Activated CD4-positive, alpha-beta T cell treated with anti-CD3 and anti-CD28 coated beads, Interleukin-2, amount 10 ng/mL, durations not matched to agents 24 days and 14 days (primary cell): ENCODE measurements around the gene ALX4. TPM values are rescaled to one million over a fixed set of nuclear protein-coding genes. Genes with fewer than 3 reads are reported as not detected.
A peak's percentile ranks its signal among the peaks of the same experiment; 100 is the strongest.

Source experiments
- DNase-seq: peaks from one replicate; pipeline ENCODE4 v3.0.0; 2022
- H3K27ac Mint-ChIP-seq: one replicate; pipeline ENCODE4 v1.8.0; 2022; ENCODE audit warnings: mild to moderate bottlenecking, mixed read lengths
- H3K27me3 Mint-ChIP-seq: one replicate; pipeline ENCODE4 v1.8.0; 2022; ENCODE audit warnings: mixed read lengths
- H3K36me3 Mint-ChIP-seq: one replicate; pipeline ENCODE4 v1.8.0; 2022; ENCODE audit warnings: low read depth, mild to moderate bottlenecking, mixed read lengths
- H3K4me1 Mint-ChIP-seq: one replicate; pipeline ENCODE4 v1.8.0; 2021; ENCODE audit warnings: mixed read lengths
- H3K4me3 Mint-ChIP-seq: one replicate; pipeline ENCODE4 v1.8.0; 2022; ENCODE audit warnings: mild to moderate bottlenecking, moderate library complexity, mixed read lengths
- H3K9me3 Mint-ChIP-seq: one replicate; pipeline ENCODE4 v1.8.0; 2021; ENCODE audit warnings: mixed read lengths
- intact Hi-C: fragments of 100-400 bp; cut with micrococcal nuclease; formaldehyde crosslinking; loops from one replicate; pipeline ENCODE4 v1.15.1; 2023
- total RNA-seq: library from RNA; stranded (reverse); gene quantifications from 2 replicates; pipeline ENCODE4 v1.2.3, GENCODE V29; 2022

The ALX4 gene
- total RNA-seq, 1 donor from 2014 or later: not detected

GRCh38 chr11:44306052-44306917 is 3.7 kb downstream of the ALX4 start:
- Mint-ChIP-seq H3K4me1 (peaks cover 28% of the 10 kb centered on the region), H3K4me3 (peak overlapping the region; percentile 88), H3K27me3 (peaks cover 92% of the 10 kb centered on the region), H3K36me3 (no peaks in the 10 kb centered on the region), H3K27ac (peak overlapping the region; percentile 70), H3K9me3 (no peaks in the 10 kb centered on the region)
- DNase-seq: peak; percentile 70
- intact Hi-C loops: loop anchor here (5.0 kb wide), 1 partner anchor 729 kb away; no protein-coding TSS in a partner anchor

- H3K36me3 Mint-ChIP-seq: no peaks in the 10 kb centered on the region
- intact Hi-C loops: loop anchor here (1.0 to 5.0 kb wide), 2 partner anchors 17 to 728 kb away; no protein-coding TSS in a partner anchor
- peaks cover 26% of the 10 kb centered on the region for H3K4me1 Mint-ChIP-seq
- H3K27ac Mint-ChIP-seq: peak overlapping the region; percentile 70
- H3K4me3 Mint-ChIP-seq: peak overlapping the region; percentile 88
- peak; percentile 90 for DNase-seq
- H3K27me3 Mint-ChIP-seq: peaks cover 85% of the 10 kb centered on the region
- H3K9me3 Mint-ChIP-seq: no peaks in the 10 kb centered on the region
These were observed 4.4 kb downstream of the ALX4 start for GRCh38 chr11:44305470-44306051.

- no peaks in the 10 kb centered on the region for H3K9me3 Mint-ChIP-seq
- H3K4me1 Mint-ChIP-seq: peaks cover 26% of the 10 kb centered on the region
- no peak for DNase-seq
- intact Hi-C loops: loop anchor here (1.0 to 5.0 kb wide), 2 partner anchors 17 to 728 kb away; no protein-coding TSS in a partner anchor
- peaks cover 83% of the 10 kb centered on the region for H3K27me3 Mint-ChIP-seq
- peak overlapping the region; percentile 88 for H3K4me3 Mint-ChIP-seq
- no peaks in the 10 kb centered on the region for H3K36me3 Mint-ChIP-seq
- peak overlapping the region; percentile 70 for H3K27ac Mint-ChIP-seq
These were observed 4.9 kb downstream of the ALX4 start for GRCh38 chr11:44305026-44305469.

GRCh38 chr11:44304091-44305025 is 5.6 kb downstream of the ALX4 start:
- DNase-seq: peak; percentile 70
- Mint-ChIP-seq H3K27ac (no peak overlapping the region), H3K27me3 (peaks cover 84% of the 10 kb centered on the region), H3K36me3 (no peaks in the 10 kb centered on the region), H3K4me3 (peak overlapping the region; percentile 88), H3K9me3 (no peaks in the 10 kb centered on the region), H3K4me1 (peaks cover 26% of the 10 kb centered on the region)
- intact Hi-C loops: loop anchor here (1.0 to 5.0 kb wide), 3 partner anchors 18 to 727 kb away; no protein-coding TSS in a partner anchor

GRCh38 chr11:44303401-44303938 is 6.5 kb downstream of the ALX4 start:
- H3K4me1 Mint-ChIP-seq: peaks cover 23% of the 10 kb centered on the region
- no peak overlapping the region for H3K4me3 Mint-ChIP-seq
- no peak for DNase-seq
- H3K9me3 Mint-ChIP-seq: no peaks in the 10 kb centered on the region
- intact Hi-C loops: loop anchor here (5.0 kb wide), 1 partner anchor 34 kb away; no protein-coding TSS in a partner anchor
- no peak overlapping the region for H3K27ac Mint-ChIP-seq
- H3K27me3 Mint-ChIP-seq: peaks cover 79% of the 10 kb centered on the region
- H3K36me3 Mint-ChIP-seq: no peaks in the 10 kb centered on the region

- Mint-ChIP-seq H3K36me3 (no peaks in the 10 kb centered on the region), H3K27ac (no peak overlapping the region), H3K4me3 (no peak overlapping the region), H3K9me3 (no peaks in the 10 kb centered on the region), H3K4me1 (peaks cover 19% of the 10 kb centered on the region), H3K27me3 (peaks cover 62% of the 10 kb centered on the region)
- intact Hi-C loops: loop anchor here (5.0 kb wide), 1 partner anchor 36 kb away; no protein-coding TSS in a partner anchor
- DNase-seq: no peak
These were observed 8.2 kb downstream of the ALX4 start for GRCh38 chr11:44301564-44302271.

- peaks cover 13% of the 10 kb centered on the region for H3K4me1 Mint-ChIP-seq
- intact Hi-C loops: loop anchor here (5.0 kb wide), 1 partner anchor 36 kb away; no protein-coding TSS in a partner anchor
- H3K27me3 Mint-ChIP-seq: peaks cover 56% of the 10 kb centered on the region
- no peaks in the 10 kb centered on the region for H3K9me3 Mint-ChIP-seq
- no peak for DNase-seq
- H3K4me3 Mint-ChIP-seq: no peak overlapping the region
- H3K27ac Mint-ChIP-seq: no peak overlapping the region
- H3K36me3 Mint-ChIP-seq: no peaks in the 10 kb centered on the region
These were observed 8.9 kb downstream of the ALX4 start for GRCh38 chr11:44300844-44301563.

GRCh38 chr11:44298862-44299261 is 11.1 kb downstream of the ALX4 start:
- Mint-ChIP-seq H3K4me3 (no peak overlapping the region), H3K27ac (no peak overlapping the region)
- intact Hi-C loops: no loop called here

GRCh38 chr11:44290208-44290607 is 19.7 kb downstream of the ALX4 start:
- Mint-ChIP-seq H3K4me3 (no peak overlapping the region), H3K36me3 (no peaks in the 10 kb centered on the region), H3K27ac (no peak overlapping the region), H3K9me3 (no peaks in the 10 kb centered on the region), H3K4me1 (no peaks in the 10 kb centered on the region), H3K27me3 (peaks cover 7% of the 10 kb centered on the region)
- DNase-seq: no peak
- intact Hi-C loops: no loop called here

More at GRCh38 chr11:44298862-44299261, 11.1 kb downstream of the ALX4 start:
- H3K27me3 Mint-ChIP-seq: peaks cover 38% of the 10 kb centered on the region
- no peaks in the 10 kb centered on the region for H3K36me3 Mint-ChIP-seq
- H3K9me3 Mint-ChIP-seq: no peaks in the 10 kb centered on the region
- no peak for DNase-seq
- no peaks in the 10 kb centered on the region for H3K4me1 Mint-ChIP-seq

GRCh38 chr11:44288133-44288526 is 21.8 kb downstream of the ALX4 start:
- no peak for DNase-seq
- Mint-ChIP-seq H3K36me3 (no peaks in the 10 kb centered on the region), H3K27ac (no peak overlapping the region), H3K9me3 (no peaks in the 10 kb centered on the region), H3K27me3 (peaks cover 6% of the 10 kb centered on the region), H3K4me3 (no peak overlapping the region), H3K4me1 (no peaks in the 10 kb centered on the region)
- intact Hi-C loops: loop anchor here (5.0 kb wide), 1 partner anchor 234 kb away; no protein-coding TSS in a partner anchor

GRCh38 chr11:44286911-44287310 is 23.0 kb downstream of the ALX4 start:
- DNase-seq: no peak
- Mint-ChIP-seq H3K4me1 (no peaks in the 10 kb centered on the region), H3K36me3 (no peaks in the 10 kb centered on the region), H3K27me3 (peaks cover 4% of the 10 kb centered on the region), H3K9me3 (no peaks in the 10 kb centered on the region), H3K4me3 (no peak overlapping the region), H3K27ac (no peak overlapping the region)
- intact Hi-C loops: loop anchor here (1.0 to 5.0 kb wide), 3 partner anchors 177 to 251 kb away; no protein-coding TSS in a partner anchor
